Naive thymus-derived CD4-positive, alpha-beta T cell (primary cell): ENCODE results near the gene ANKRD55. TPM values are rescaled to one million over a fixed set of nuclear protein-coding genes. Genes with fewer than 3 reads are reported as not detected.

Experiments used
- ATAC-seq: fragments of 150-1000 bp; cut with Tn5 transposase; 2 replicates; pipeline ENCODE4 v1.10.0; 2021; ENCODE audit warnings: mild to moderate bottlenecking, moderate library complexity
- CTCF ChIA-PET: fragments of 350-600 bp; sonication (Branson Sonifier 250); formaldehyde crosslinking; loops from one replicate; lab custom pipeline; 2021; ENCODE audit warnings: antibody characterized with exemption; lab: Charles Lee
- POLR2A ChIA-PET: fragments of 350-600 bp; sonication (Branson Sonifier 250); formaldehyde crosslinking; loops from one replicate; lab custom pipeline; 2021; ENCODE audit warnings: antibody characterized with exemption, inconsistent platforms; lab: Charles Lee
- DNase-seq, 9 donors: peaks; one replicate each; pipeline versions ENCODE4 v3.0.0 to v3.0.0-alpha.2; 2020 to 2022; ENCODE audit warnings: mixed read lengths in 1 of 9
- H3K27ac ChIP-seq: one replicate; pipeline ENCODE4 v1.7.0; 2013; ENCODE audit warnings: mild to moderate bottlenecking, low read depth, low read length, moderate library complexity
- H3K27me3 ChIP-seq, 2 donors: one replicate each; pipeline ENCODE4 v1.7.0; 2013; ENCODE audit warnings: low read length in 2 of 2, mild to moderate bottlenecking in 2 of 2, moderate library complexity in 2 of 2; ENCODE audit not compliant: control insufficient read depth in 2 of 2, insufficient read depth in 2 of 2
- H3K36me3 ChIP-seq, 3 experiments: 1 replicate in 2 of 3; 2 replicates in 1 of 3; pipeline ENCODE4 v1.7.0; 2013; ENCODE audit warnings: low read length in 3 of 3, mild to moderate bottlenecking in 3 of 3, moderate library complexity in 1 of 3; ENCODE audit not compliant: insufficient read depth in 3 of 3, control insufficient read depth in 2 of 3
- H3K4me1 ChIP-seq, 2 donors: one replicate each; pipeline ENCODE4 v1.7.0; 2013; ENCODE audit warnings: low read length in 2 of 2, mild to moderate bottlenecking in 2 of 2, moderate library complexity in 1 of 2; ENCODE audit not compliant: control insufficient read depth in 2 of 2, insufficient read depth in 2 of 2
- H3K4me3 ChIP-seq: 2 replicates; pipeline ENCODE4 v1.7.0; 2013; ENCODE audit warnings: mild to moderate bottlenecking, low read length
- H3K9me3 ChIP-seq, 3 experiments: 1 replicate in 2 of 3; 2 replicates in 1 of 3; pipeline ENCODE4 v1.7.0; 2013; ENCODE audit warnings: low read length in 3 of 3; ENCODE audit not compliant: control insufficient read depth in 2 of 3
- H3K27ac Mint-ChIP-seq, 9 donors: one replicate each; pipeline ENCODE4 v1.8.0; 2020 to 2022; ENCODE audit warnings: mixed read lengths in 9 of 9, mild to moderate bottlenecking in 8 of 9, moderate library complexity in 5 of 9, inconsistent platforms in 2 of 9
- H3K27me3 Mint-ChIP-seq, 5 donors: one replicate each; pipeline ENCODE4 v1.8.0; 2021 to 2022; ENCODE audit warnings: mixed read lengths in 5 of 5, mild to moderate bottlenecking in 1 of 5
- H3K36me3 Mint-ChIP-seq, 5 donors: one replicate each; pipeline ENCODE4 v1.8.0; 2020 to 2022; ENCODE audit warnings: mixed read lengths in 5 of 5, mild to moderate bottlenecking in 3 of 5, inconsistent platforms in 1 of 5
- H3K4me1 Mint-ChIP-seq, 7 donors: one replicate each; pipeline ENCODE4 v1.8.0; 2020 to 2022; ENCODE audit warnings: mixed read lengths in 7 of 7, mild to moderate bottlenecking in 3 of 7, inconsistent platforms in 1 of 7
- H3K4me3 Mint-ChIP-seq, 10 donors: one replicate each; pipeline ENCODE4 v1.8.0; 2020 to 2022; ENCODE audit warnings: mild to moderate bottlenecking in 10 of 10, mixed read lengths in 10 of 10, moderate library complexity in 6 of 10, inconsistent platforms in 2 of 10
- H3K9me3 Mint-ChIP-seq, 11 donors: one replicate each; pipeline ENCODE4 v1.8.0; 2020 to 2022; ENCODE audit warnings: mixed read lengths in 11 of 11, mild to moderate bottlenecking in 4 of 11, inconsistent platforms in 1 of 11, moderate library complexity in 1 of 11
- intact Hi-C, 2 donors: fragments of 100-400 bp; cut with micrococcal nuclease; formaldehyde crosslinking; loops; one replicate each; pipeline ENCODE4 v1.15.1; 2023
- polyA plus RNA-seq, 2 donors: library from polyadenylated mRNA; unstranded; fragments of 300-500 nt; fragmentation: Illumina TruSeq; gene quantifications; one replicate each; pipeline ENCODE4 v1.2.3, GENCODE V29; 2021
- total RNA-seq, 6 experiments: library from RNA in 5 of 6; stranded (reverse) in 5 of 6; gene quantifications; 1 replicate in 5 of 6; 2 replicates in 1 of 6; pipeline ENCODE4 v1.2.3 and lab custom pipeline; 2021 to 2026

ANKRD55 gene
- total and polyA plus RNA-seq, 7 experiments from 2014 or later: 7.1 to 89.7 (median 24.4) TPM

GRCh38 chr5:56185768-56186311, 47.3 kb downstream of the ANKRD55 start:
- peaks cover 0 to 2% (median 0%) of the 10 kb centered on the region in 5 donors for H3K36me3 Mint-ChIP-seq
- H3K4me1 Mint-ChIP-seq: peaks cover 0 to 12% (median 9%) of the 10 kb centered on the region in 7 donors
- H3K4me3 Mint-ChIP-seq: no peak overlapping the region
- Histone ChIP-seq H3K27me3 (no peaks in the 10 kb centered on the region), H3K36me3 (no peaks in the 10 kb centered on the region), H3K9me3 (no peaks in the 10 kb centered on the region), H3K4me3 (no peak overlapping the region), H3K4me1 (peaks cover 0 to 8% of the 10 kb centered on the region in 2 donors), H3K27ac (no peak overlapping the region)
- POLR2A ChIA-PET: no interaction called here
- DNase-seq (no peak), ATAC-seq (no peak)
- no peaks in the 10 kb centered on the region for H3K27me3 Mint-ChIP-seq
- intact Hi-C loops: no loop called here
- CTCF ChIA-PET: no interaction called here
- peaks cover 0 to 5% (median 0%) of the 10 kb centered on the region in 11 donors for H3K9me3 Mint-ChIP-seq
- H3K27ac Mint-ChIP-seq: no peak overlapping the region

GRCh38 chr5:56183506-56183905, 49.6 kb downstream of the ANKRD55 start:
- Histone ChIP-seq H3K4me3 (no peak overlapping the region), H3K9me3 (no peaks in the 10 kb centered on the region), H3K27me3 (no peaks in the 10 kb centered on the region), H3K36me3 (no peaks in the 10 kb centered on the region), H3K27ac (no peak overlapping the region), H3K4me1 (no peaks in the 10 kb centered on the region)
- DNase-seq: no peak
- ChIA-PET POLR2A (no interaction called here), CTCF (interaction anchor here (1.2 kb wide), 1 partner anchor 244 kb away, joined by 3 read pairs; no protein-coding TSS in a partner anchor)
- intact Hi-C loops: no loop called here
- Mint-ChIP-seq H3K4me1 (peaks cover 0 to 4% (median 0%) of the 10 kb centered on the region in 7 donors), H3K9me3 (no peaks in the 10 kb centered on the region), H3K27me3 (peaks cover 0 to 10% (median 0%) of the 10 kb centered on the region in 5 donors), H3K36me3 (no peaks in the 10 kb centered on the region), H3K27ac (peak overlapping the region in 2 of 9 donors; percentile 5 to 7), H3K4me3 (no peak overlapping the region)
- peak; percentile 68 for ATAC-seq

- Mint-ChIP-seq H3K27me3 (peaks cover 0 to 12% (median 0%) of the 10 kb centered on the region in 5 donors), H3K9me3 (no peaks in the 10 kb centered on the region), H3K27ac (no peak overlapping the region), H3K4me3 (no peak overlapping the region), H3K4me1 (peaks cover 4 to 21% (median 9%) of the 10 kb centered on the region in 7 donors), H3K36me3 (no peaks in the 10 kb centered on the region)
- H3K27me3 ChIP-seq: no peaks in the 10 kb centered on the region
- no peak overlapping the region for H3K27ac ChIP-seq
- ATAC-seq: no peak
- H3K4me1 ChIP-seq: no peaks in the 10 kb centered on the region
- intact Hi-C loops: loop anchor here in 1 of 2 donors (2.0 kb wide), 1 partner anchor 19 kb away; no protein-coding TSS in a partner anchor
- POLR2A ChIA-PET: no interaction called here
- no peaks in the 10 kb centered on the region for H3K9me3 ChIP-seq
- no peaks in the 10 kb centered on the region for H3K36me3 ChIP-seq
- no peak for DNase-seq
- CTCF ChIA-PET: interaction anchor here (1.5 kb wide), 1 partner anchor 9 kb away, joined by 3 read pairs; no protein-coding TSS in a partner anchor
- no peak overlapping the region for H3K4me3 ChIP-seq
These were observed 53.7 kb downstream of the ANKRD55 start for GRCh38 chr5:56179442-56179841.

GRCh38 chr5:56178823-56179222, 54.3 kb downstream of the ANKRD55 start:
- Mint-ChIP-seq H3K36me3 (no peaks in the 10 kb centered on the region), H3K4me3 (no peak overlapping the region), H3K4me1 (peaks cover 4 to 21% (median 9%) of the 10 kb centered on the region in 7 donors), H3K27ac (no peak overlapping the region), H3K27me3 (peaks cover 0 to 12% (median 0%) of the 10 kb centered on the region in 5 donors), H3K9me3 (no peaks in the 10 kb centered on the region)
- ChIA-PET POLR2A (interaction anchor here (1.2 kb wide), 1 partner anchor 18 kb away, joined by 5 read pairs; no protein-coding TSS in a partner anchor), CTCF (no interaction called here)
- intact Hi-C loops: loop anchor here in 1 of 2 donors (2.0 kb wide), 1 partner anchor 18 kb away; no protein-coding TSS in a partner anchor
- no peaks in the 10 kb centered on the region for H3K4me1 ChIP-seq
- no peak for DNase-seq
- H3K4me3 ChIP-seq: no peak overlapping the region
- H3K9me3 ChIP-seq: no peaks in the 10 kb centered on the region
- no peak overlapping the region for H3K27ac ChIP-seq
- H3K36me3 ChIP-seq: no peaks in the 10 kb centered on the region
- ATAC-seq: no peak
- H3K27me3 ChIP-seq: no peaks in the 10 kb centered on the region

DNA sequence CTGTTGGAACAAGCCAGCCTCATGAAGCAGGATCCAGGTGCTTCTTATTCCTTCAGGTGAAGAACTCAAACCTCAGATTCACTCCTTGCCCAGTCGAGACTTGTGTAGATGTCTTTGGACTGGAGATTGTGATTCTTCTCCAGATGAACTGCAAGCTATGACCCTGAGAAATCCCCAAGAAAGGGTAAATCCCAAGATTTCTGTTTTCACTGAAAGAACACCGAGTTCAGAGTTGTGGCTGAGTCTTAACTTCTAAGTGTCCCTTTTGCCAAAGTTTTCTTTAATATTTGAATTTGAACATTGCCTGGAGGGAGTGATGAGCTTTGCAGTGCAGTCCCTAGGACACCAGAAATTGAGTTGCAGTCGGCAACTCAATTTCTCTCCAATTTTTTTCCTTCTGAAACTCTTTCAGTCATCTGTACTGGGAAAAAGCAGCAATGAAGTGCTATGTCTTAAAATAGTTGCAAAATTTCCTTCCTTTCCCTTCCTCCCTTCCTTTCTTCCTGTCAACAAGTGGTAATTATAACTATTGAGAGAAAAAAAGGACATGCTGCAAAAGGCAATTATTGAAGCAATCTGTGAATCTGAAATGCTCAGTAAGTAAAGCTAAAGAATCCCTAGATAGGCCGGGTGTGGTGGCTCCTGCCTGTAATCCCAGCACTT, 56.1 kb downstream of the ANKRD55 start:
- intact Hi-C loops: no loop called here
- Mint-ChIP-seq H3K27me3 (peaks cover 0 to 12% (median 0%) of the 10 kb centered on the region in 5 donors), H3K4me3 (no peak overlapping the region), H3K9me3 (no peaks in the 10 kb centered on the region), H3K27ac (no peak overlapping the region), H3K36me3 (no peaks in the 10 kb centered on the region), H3K4me1 (peaks cover 6 to 32% (median 18%) of the 10 kb centered on the region in 7 donors)
- Histone ChIP-seq H3K4me3 (no peak overlapping the region), H3K9me3 (no peaks in the 10 kb centered on the region), H3K4me1 (no peaks in the 10 kb centered on the region), H3K27ac (no peak overlapping the region), H3K27me3 (no peaks in the 10 kb centered on the region), H3K36me3 (no peaks in the 10 kb centered on the region)
- ATAC-seq (no peak), DNase-seq (no peak)
- POLR2A ChIA-PET: interaction anchor here (1.2 kb wide), 1 partner anchor 12 kb away, joined by 4 read pairs; no protein-coding TSS in a partner anchor
- CTCF ChIA-PET: no interaction called here

DNA sequence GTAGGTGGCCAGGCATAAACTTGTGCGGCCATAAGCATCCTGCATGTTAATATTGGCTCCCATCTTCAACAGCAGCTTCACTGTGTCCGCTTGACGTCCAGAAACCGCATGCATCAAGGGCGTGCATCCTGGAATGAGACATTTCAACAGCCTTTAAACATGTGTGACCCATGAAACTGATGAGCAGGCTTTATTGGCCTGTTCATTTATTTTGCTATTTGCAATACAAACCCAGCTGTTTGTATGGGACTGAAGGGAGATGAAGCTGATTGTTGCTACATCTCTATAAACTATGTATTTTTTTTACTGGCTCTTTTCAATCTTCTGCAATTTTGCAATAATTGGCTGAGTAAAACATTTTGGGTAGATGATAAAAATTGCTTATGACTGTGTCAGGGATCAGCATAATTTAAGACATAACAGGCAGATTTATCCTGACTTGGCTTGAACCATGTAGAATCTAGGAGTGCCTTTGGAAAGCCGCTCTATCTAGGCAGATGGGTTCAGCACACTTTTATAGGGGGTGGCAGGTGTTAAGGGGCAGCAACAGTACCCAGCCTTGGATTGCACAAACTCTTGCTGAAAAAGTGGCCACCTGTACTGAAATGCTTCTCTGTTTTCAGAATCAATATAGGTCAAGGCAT, 56.9 kb downstream of the ANKRD55 start:
- POLR2A ChIA-PET: interaction anchor here (0.6 kb wide), 1 partner anchor 186 kb away, joined by 3 read pairs; no protein-coding TSS in a partner anchor
- H3K4me1 Mint-ChIP-seq: peaks cover 8 to 34% (median 19%) of the 10 kb centered on the region in 7 donors
- H3K27me3 Mint-ChIP-seq: peaks cover 0 to 12% (median 0%) of the 10 kb centered on the region in 5 donors
- H3K27me3 ChIP-seq: no peaks in the 10 kb centered on the region
- H3K27ac ChIP-seq: no peak overlapping the region
- H3K4me3 Mint-ChIP-seq: no peak overlapping the region
- H3K9me3 Mint-ChIP-seq: no peaks in the 10 kb centered on the region
- ATAC-seq (no peak), DNase-seq (no peak)
- H3K4me1 ChIP-seq: no peaks in the 10 kb centered on the region
- no peaks in the 10 kb centered on the region for H3K36me3 ChIP-seq
- intact Hi-C loops: no loop called here
- H3K27ac Mint-ChIP-seq: peak overlapping the region in 1 of 9 donors; percentile 10
- CTCF ChIA-PET: no interaction called here
- no peaks in the 10 kb centered on the region for H3K9me3 ChIP-seq
- peaks cover 0 to under 1% (median 0%) of the 10 kb centered on the region in 5 donors for H3K36me3 Mint-ChIP-seq
- H3K4me3 ChIP-seq: no peak overlapping the region
